ENCODE measurements around the gene CEP128.

DNA sequence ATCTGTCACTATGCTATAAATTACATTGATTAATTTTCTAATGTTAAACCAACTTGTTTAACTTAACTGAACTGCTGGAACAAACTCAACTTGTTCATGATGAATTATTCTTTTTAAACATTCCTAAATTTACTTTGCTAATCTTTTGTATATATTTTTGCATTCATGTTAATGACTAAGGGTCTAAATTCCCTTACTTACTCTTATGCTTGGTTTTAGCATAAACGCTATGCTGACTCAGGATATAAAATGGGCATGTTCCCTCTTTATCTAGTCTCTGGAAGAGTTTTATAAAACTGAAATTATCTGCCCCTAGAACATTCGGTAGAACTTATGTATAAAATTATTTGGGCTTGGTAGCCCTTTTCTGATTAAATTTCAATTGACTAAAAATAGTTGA lies 387.4 kb downstream of the CEP128 start:
- TF ChIP-seq POLR2AphosphoS5 (IDR thresholded peaks at IDR 0.05; ENCODE audit: low read depth, low read length) (no peak), EP300 (IDR thresholded peaks at IDR 0.05; ENCODE audit: borderline replicate concordance in 1 of 2, low read depth in 1 of 2, low read length in 1 of 2) (no peak), RXRA (IDR thresholded peaks at IDR 0.05; ENCODE audit: borderline replicate concordance, low read depth) (no peak), SIN3A (IDR thresholded peaks at IDR 0.05; ENCODE audit: borderline replicate concordance, low read depth, low read length) (no peak), CHD2 (IDR thresholded peaks at IDR 0.05; ENCODE audit: low read length, partially characterized antibody) (no peak), RAD21 (IDR thresholded peaks at IDR 0.05; ENCODE audit: low read length) (no peak), NFIC (IDR thresholded peaks at IDR 0.05; ENCODE audit: borderline replicate concordance) (no peak), YY1 (IDR thresholded peaks at IDR 0.05; ENCODE audit: low read depth) (no peak), FOXM1 (IDR thresholded peaks at IDR 0.05; ENCODE audit: low read depth) (no peak), JUND (IDR thresholded peaks at IDR 0.05) (no peak)
- TF ChIP-seq, protein P1, sequence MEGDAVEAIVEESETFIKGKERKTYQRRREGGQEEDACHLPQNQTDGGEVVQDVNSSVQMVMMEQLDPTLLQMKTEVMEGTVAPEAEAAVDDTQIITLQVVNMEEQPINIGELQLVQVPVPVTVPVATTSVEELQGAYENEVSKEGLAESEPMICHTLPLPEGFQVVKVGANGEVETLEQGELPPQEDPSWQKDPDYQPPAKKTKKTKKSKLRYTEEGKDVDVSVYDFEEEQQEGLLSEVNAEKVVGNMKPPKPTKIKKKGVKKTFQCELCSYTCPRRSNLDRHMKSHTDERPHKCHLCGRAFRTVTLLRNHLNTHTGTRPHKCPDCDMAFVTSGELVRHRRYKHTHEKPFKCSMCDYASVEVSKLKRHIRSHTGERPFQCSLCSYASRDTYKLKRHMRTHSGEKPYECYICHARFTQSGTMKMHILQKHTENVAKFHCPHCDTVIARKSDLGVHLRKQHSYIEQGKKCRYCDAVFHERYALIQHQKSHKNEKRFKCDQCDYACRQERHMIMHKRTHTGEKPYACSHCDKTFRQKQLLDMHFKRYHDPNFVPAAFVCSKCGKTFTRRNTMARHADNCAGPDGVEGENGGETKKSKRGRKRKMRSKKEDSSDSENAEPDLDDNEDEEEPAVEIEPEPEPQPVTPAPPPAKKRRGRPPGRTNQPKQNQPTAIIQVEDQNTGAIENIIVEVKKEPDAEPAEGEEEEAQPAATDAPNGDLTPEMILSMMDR (IDR thresholded peaks at IDR 0.05) = no peak
- TF ChIP-seq, protein P2, sequence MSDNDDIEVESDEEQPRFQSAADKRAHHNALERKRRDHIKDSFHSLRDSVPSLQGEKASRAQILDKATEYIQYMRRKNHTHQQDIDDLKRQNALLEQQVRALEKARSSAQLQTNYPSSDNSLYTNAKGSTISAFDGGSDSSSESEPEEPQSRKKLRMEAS (IDR thresholded peaks at IDR 0.05; ENCODE audit: low read depth) = no peak
- TF ChIP-seq, protein P3, sequence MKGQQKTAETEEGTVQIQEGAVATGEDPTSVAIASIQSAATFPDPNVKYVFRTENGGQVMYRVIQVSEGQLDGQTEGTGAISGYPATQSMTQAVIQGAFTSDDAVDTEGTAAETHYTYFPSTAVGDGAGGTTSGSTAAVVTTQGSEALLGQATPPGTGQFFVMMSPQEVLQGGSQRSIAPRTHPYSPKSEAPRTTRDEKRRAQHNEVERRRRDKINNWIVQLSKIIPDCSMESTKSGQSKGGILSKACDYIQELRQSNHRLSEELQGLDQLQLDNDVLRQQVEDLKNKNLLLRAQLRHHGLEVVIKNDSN (IDR thresholded peaks at IDR 0.05; ENCODE audit: borderline replicate concordance, low read depth) = no peak
- TF ChIP-seq, protein P4, sequence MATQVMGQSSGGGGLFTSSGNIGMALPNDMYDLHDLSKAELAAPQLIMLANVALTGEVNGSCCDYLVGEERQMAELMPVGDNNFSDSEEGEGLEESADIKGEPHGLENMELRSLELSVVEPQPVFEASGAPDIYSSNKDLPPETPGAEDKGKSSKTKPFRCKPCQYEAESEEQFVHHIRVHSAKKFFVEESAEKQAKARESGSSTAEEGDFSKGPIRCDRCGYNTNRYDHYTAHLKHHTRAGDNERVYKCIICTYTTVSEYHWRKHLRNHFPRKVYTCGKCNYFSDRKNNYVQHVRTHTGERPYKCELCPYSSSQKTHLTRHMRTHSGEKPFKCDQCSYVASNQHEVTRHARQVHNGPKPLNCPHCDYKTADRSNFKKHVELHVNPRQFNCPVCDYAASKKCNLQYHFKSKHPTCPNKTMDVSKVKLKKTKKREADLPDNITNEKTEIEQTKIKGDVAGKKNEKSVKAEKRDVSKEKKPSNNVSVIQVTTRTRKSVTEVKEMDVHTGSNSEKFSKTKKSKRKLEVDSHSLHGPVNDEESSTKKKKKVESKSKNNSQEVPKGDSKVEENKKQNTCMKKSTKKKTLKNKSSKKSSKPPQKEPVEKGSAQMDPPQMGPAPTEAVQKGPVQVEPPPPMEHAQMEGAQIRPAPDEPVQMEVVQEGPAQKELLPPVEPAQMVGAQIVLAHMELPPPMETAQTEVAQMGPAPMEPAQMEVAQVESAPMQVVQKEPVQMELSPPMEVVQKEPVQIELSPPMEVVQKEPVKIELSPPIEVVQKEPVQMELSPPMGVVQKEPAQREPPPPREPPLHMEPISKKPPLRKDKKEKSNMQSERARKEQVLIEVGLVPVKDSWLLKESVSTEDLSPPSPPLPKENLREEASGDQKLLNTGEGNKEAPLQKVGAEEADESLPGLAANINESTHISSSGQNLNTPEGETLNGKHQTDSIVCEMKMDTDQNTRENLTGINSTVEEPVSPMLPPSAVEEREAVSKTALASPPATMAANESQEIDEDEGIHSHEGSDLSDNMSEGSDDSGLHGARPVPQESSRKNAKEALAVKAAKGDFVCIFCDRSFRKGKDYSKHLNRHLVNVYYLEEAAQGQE (IDR thresholded peaks at IDR 0.05; ENCODE audit: low read depth, low read length) = no peak

Data from SK-N-SH (cell line).